ENCODE data around the gene CAMK2G.
"Not testable (repeated sequence)": the region's sequence is repeated elsewhere in the genome, so short reads cannot be mapped to it uniquely, and the experiment has no call there.

CAMK2G gene

DNA sequence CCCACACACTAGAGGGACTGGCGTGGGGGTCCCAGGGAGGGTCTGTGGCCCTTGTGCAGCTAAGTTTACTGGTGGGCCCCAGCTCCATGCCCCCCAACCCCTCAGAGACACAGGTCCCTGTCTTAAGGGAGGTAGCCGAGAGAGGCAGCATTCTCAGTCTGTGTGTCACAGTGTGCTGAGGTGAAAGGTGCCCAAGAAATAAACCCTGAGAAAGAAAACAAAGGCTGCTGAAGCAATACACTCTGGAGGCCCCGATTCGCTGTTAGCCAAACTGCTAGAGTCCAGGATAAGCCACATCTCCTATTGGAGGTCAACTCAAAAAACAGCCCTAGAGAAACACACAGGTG lies 34.3 kb downstream of the CAMK2G start:
- DNase-seq (ENCODE audit: low read depth in 2 of 2): no peak

DNA sequence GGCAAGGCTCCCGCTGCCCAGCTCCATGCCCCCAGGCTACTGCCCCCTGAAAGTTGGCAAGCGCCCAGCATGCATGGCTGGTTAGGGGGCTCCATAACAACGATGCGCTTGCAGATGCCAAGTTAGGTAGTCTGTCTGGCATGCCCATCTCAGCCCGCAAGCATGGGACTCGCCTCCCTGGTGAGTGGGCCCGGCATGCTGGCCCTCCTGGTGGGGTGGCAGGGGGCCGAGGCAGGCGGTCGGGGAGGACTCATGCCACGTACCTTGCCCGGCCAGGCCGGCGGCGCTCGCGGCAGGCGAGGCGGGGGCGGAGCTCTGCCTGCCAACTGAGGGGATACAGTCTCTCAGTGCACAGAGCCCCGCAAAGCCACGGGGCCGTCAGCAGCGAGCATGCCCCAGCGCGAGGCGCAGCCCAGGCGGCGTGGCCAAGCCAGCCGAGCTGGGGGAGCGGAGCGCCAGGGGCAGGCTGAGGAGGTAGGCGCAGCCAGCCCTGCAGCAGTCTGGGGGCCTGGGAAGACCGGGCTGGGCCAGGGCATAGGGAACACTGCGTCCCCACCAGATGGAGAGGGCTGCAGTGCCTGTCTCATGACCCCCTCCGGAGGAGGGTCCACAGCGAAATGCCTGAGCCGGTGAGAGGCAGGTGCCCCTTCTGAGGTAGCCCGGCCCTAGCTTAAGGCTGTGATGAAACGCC lies 34.9 kb downstream of the CAMK2G start:
- no peak for DNase-seq (ENCODE audit: low read depth in 2 of 2)

DNA sequence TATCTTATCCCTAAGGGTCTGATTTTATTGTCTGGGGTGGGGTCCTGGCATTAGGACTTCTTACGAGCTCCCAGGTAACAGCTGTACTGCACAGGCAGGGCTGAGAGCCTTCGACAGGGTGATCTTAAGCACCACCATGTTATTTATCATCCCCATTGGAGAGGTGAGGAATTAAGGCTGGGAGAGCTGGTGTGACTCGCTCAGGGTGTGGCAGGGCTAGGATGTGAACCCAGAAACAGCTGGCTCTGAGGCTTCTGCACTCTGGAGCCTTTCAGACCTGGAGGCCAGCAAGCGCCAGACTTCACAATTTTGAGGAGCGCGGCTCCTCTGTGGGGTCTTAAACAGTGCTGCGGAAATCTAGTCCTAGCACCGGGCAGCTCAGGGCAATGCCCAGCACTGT lies 35.5 kb downstream of the CAMK2G start:
- DNase-seq (ENCODE audit: low read depth in 2 of 2): no peak

DNA sequence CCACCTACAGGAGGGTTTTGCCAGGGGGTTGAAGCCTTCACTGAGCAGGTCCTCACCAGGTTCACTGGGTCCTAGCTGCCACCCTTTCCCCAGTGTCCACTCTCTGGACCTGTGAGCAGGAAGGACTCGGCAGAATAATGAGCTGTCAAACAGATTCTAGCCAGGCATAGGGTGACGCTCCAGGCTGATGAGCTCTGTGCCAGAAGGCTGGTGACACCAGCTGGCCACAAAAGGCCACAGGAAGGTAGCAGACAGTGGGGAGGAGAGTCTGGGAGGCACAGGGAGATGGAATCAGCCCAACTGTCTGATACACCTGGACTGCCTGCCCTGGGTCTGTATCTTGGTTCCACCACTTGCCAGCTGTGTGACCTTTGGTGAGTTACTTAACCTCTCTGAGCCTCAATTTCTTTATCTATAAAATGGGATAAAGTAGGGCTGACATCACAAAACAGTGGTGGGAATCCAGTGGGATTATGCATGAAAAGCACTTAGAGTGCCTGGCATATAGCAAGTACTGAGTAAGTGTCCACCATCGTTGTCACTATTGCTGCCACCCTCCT lies 36.3 kb downstream of the CAMK2G start:
- DNase-seq (ENCODE audit: low read depth in 2 of 2): no peak

DNA sequence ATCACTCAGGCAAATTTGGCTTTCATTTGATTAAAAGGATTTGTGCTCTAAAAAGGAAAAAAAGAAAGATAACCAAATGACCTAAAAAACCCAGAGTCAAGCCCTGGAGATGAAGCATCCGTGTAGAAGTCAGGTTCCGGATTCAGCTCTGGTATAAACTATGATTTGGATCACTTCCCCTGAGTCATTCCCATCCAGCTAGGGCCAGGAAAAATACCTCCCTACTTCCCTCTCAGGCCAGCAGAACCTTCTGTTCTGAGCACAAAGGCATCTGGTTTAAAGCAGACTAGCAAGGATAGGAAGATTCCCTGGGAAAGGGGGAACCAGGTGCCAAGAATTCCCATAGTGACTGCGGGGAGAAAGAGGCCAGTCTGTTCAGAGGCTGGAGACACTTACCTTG lies 37.3 kb downstream of the CAMK2G start:
- DNase-seq (ENCODE audit: low read depth in 2 of 2): no peak

DNA sequence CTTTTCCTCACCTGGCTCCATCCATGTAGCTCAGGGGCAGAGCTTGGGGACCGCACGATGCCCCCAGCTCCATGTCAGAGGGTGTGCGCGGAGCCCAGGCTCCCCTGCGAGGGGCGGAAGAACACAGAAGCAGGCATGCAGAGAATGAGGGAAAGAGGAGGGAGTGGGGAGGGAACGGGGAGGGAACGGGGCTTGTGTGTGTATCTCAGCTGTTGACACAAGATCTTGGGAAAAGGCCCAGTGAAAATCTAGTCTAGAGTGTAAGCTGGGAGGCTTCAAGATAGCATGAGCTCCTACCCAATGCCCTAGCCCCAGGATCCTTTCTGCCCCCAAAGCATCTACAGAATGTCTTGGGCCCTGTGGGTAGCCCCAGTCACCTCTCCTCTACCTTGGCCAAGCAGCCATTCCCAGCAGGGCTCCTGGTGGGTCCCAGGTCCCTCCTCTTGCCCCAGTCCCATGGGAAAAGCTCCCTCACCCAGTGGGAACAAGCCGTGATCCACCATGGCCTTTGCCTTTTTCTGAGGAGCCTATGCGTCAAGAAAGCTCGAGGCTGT lies 37.9 kb downstream of the CAMK2G start:
- DNase-seq (ENCODE audit: low read depth in 2 of 2): no peak

DNA sequence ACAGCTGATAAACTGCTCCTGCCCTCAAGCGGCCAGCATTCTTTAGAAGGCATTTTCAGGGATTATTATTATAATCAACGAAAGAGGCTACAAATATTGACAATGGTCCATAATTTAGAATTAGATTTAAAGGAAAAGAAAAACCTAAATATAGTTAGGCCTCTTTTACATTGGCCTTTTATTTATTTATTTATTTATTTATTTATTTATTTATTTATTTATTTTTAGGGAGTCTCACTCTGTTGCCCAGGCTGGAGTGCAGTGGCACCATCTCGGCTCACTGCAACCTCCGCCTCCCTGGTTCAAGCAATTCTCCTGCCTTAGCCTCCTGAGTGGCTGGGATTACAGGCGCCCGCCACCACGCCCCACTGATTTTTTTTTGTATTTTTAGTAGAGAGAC lies 45.3 kb downstream of the CAMK2G start:
- DNase-seq (ENCODE audit: low read depth in 2 of 2): not testable (repeated sequence)

DNA sequence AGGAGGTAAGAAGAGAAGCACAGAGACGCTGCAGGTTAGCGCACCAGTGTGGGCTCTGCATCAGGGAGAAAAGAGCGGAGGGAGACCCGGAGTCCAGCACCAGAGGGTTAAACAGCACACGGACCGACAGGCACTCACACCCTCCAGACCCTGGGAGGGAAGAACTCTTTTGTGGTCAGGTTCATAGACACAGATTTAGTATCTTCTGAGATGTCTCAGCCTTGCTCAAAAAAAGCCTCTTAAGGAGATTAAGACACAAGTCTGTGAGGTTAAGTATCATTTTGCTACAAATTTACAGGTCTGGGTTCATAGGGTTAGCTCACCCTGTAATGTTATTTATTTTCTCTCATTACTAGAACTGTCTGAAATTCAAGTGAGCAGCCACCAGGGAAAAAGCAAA lies 46.2 kb downstream of the CAMK2G start:
- no peak for DNase-seq (ENCODE audit: low read depth in 2 of 2)

DNA sequence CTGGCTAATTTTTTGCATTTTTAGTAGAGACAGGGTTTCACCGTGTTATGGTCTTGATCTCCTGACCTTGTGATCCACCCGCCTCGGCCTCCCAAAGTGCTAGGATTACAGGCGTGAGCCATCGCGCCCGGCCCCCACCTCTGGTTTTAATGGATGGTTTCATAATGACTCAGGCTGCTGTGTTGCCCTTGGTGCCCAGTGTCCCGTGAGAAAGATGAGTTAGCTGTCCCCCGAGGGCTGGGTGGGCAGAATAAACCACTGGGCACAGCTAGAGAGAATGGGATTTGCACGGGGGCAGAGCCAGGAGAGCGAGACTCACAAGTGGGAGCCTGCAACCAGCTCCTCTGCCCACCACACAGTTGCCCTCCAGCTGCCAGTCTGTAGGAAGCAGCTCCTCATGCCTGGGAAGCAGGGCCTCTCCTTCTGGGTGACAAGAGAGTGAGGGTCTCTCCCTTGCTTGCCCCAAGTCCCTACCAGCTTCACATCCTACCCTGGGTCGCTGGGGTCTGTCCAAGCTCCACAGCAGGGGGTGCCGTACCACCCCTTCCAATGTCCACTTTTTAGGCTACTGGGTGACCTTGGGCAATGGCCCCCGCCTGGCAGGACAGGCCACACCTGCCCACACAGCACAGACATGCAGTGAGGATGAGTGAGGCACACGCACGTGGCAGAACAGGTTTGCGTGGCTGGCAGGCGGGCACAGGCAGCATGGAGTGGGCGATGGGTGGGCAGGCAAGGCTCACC lies 46.8 kb downstream of the CAMK2G start:
- DNase-seq (ENCODE audit: low read depth in 2 of 2): no peak

DNA sequence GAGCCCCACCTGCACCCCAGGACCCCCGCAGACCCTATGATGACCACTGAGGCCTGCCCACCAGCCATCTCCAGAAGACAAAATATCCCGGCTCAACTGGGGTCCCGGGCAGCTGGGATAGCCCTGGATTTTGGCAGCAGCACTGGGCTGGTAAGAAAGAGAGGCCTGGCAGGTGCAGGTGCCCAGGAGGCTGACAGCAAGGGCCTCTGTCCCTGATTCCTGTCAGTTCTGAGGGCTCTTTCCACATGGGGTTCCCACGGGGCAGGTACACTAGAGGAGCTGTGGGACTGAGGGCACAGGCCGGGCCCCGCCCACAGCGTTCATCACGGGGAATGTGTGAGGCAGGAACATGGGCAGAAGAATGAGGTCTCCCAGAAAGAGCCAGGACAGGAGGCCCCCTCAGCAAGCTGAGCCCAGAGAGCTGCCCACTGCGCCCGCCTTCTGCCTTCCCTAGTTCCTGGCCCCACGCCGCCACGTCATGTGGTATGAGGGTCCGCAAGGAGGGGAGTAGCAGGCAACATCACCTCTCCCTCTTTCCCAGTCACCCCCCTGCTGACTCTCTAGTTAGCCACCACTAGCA lies 50.1 kb downstream of the CAMK2G start:
- DNase-seq (ENCODE audit: low read depth in 2 of 2): no peak

DNA sequence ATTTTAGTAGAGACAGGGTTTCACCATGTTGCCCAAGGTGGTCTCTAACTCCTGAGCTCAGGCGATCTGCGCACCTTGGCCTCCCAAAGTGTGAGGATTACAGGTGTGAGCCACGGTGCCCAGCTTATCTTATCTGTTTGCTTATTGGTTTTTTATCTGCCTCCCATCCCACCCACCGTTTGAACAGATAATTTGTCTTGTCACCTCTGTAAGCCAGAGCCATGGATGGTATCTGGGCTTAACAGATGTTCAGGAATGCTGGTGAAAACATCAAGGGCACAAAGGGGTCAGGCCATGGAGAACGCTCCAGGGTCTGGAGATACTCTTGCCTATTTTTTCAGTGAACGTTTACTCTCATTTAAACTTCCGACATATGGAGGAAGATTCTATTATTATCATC lies 51.0 kb downstream of the CAMK2G start:
- no peak for DNase-seq (ENCODE audit: low read depth in 2 of 2)

DNA sequence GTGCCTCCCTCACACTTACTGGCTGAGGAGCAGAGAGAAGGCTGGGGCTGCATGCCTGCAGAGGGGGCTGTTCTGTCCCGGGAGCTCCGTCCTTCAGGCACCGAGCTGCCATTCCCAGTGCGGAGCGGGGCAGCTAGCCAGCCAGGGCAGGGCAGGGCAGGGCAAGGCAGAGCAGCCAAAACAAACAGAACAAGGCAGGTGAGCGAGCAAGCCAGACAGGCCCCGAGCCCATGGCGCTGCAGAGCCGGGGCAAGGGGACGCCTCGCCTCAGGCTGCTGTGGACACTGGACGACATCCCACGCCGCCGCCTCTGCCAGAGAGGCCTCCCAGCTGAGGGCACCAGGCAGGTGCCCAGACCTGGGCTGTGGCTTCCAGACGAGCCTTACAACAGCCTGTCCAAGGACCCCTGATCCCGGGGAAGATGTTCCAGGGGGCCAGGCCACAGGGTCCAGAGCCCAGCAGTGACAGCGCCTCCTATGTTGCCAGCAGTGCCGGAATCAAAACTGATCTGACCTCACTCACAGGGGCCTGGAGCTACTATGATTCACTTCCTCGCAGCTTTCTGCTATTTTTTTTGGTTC lies 54.8 kb downstream of the CAMK2G start:
- no peak for DNase-seq (ENCODE audit: low read depth in 2 of 2)

DNA sequence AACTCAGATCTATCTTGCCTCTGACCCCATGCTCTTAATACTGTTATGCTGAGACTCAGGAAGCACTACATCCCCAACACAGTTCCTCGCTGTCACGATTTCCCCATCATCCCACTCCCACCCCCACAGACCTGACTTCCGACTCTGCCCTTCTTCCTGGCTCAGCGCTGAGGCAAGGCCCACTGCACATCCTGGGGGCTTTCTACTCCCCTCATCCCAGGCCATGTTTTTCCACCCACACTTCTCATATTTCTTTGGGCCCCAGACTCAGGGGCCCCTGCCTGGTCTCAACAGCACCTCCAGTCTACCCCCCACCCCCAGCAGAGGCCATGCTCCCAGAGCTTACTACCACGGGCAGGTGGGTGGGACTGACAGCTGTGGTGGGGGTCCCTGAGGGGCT lies 55.3 kb downstream of the CAMK2G start:
- no peak for DNase-seq (ENCODE audit: low read depth in 2 of 2)

DNA sequence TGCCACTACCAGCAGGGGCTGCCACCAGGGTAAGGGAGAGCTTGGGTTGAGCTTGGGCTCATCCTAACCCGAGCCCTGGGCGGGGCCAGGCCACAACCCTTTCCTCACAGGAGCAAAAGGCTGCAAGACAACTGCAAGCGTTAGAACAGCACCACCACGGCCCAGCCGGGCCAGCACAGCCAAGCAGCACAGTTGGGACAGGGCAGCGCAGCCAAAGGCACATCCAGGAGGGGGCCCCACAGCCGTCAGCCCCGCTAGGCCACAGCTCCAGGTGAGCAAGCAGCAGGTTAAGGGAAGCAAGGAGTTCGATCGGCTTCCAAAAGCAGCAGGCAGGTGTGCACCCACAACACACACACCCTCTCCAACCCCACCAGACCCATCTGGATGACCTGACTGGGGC lies 56.0 kb downstream of the CAMK2G start:
- DNase-seq (ENCODE audit: low read depth in 2 of 2): no peak

DNA sequence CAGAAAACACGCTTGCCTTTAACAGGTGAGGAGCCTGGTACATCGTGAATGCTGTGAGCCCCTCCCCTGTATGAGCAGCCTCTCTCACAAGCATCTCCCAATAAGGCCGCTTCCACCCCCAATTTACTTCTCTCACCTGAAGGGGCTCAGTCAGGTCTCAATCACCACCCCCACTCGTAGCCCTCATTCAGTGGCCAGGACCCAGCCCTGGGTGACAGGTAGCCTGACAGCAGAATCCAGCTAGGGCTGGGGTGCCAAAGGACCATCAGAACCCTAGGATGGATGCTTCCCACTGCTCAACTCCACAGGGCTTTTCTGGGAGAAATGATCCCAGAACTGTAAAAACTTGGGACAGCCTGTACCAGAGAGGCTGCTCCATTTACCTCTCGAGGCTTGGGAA lies 56.5 kb downstream of the CAMK2G start:
- DNase-seq (ENCODE audit: low read depth in 2 of 2): no peak

DNA sequence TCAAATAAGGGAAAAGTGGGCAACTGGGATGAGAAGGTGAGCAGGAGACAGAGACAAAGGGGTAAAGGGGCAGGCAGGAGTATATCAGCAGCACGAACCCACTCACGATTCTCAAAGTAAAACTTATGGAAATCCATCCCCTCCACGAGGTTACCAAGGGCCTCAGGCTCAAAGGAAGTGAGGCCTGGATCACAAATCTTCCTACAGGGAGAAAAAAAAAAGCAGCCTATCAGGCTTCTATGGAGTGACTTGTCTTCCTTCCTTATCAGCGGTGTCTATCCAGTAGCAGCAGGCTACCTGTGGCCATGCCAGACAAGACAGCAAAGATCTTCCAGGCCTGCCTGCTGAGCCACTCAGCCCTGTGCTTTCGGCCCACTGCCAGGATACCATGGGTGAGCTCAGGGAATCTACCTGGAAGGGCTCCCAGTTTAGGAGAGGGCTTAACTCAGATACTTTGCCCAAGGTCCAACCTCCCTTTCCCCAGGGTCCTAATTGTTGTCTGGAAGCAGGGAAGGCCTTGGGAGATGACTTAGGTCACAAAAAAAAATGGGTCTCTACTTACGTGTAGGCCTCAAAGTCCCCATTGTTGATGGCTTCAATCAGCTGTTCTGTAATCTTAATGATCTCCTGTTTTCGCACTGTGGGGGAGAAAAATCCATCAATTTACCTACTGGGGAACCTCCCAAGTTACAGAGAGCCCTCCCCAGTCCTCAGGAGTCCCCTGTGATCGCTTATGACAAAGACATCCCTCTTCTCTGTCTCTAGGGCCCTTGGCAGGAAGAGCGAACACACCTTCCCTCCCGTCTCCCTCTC lies 57.2 kb downstream of the CAMK2G start:
- no peak for DNase-seq (ENCODE audit: low read depth in 2 of 2)

DNA sequence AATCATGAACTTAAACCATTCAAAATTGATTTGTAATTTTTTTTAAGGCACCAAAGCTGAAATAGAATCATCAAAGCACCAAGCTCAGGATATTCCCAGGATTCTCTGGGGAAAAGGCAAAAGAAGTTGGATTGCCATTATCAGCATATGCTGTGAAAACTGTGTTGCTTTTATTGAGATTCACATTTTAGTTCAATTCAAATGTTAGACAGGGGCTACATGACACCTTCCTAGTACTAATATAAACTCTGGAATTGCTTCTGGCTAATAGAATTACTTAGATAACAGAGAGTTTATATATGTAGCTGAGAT lies 58.7 kb downstream of the CAMK2G start:
- DNase-seq (ENCODE audit: low read depth in 2 of 2): no peak

DNA sequence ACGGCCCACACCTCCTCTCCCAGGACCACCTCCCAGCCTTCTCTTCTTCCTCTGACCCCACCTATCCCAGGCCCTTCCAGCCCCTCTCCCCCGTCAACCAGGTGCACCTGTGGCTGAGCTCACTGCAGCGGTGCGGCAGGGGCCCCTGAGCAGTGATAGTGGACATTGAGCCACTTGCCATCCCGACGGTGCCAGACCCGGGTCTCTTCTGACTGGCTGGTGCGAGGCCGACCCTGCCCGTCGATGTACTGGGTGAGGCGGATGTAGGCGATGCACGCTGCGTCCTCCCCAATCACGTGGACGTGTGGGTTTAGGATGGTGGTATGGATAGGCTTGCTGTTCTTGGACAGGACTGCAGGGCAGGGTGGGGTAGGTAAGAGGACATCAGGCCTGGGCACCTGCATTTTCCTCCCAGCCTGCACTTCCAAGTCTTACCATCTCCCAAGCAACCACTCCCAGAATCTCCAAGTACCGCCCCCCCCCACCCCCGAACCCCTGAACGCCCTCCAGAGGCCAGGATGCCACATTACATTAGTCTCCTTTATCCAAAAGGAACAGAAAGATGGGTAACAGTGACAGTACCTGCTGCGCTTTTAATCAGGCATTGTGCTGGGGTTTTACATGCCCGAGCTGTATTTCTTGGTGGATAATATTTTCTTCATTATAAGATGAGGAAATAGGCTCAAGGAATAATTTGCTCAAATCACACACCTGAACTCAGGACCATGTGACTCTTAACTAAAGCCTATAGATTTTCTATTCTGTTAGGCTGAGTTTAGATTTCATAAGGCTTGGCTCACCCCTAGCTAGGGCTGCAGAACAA lies 59.2 kb downstream of the CAMK2G start:
- DNase-seq (ENCODE audit: low read depth in 2 of 2): no peak

DNA sequence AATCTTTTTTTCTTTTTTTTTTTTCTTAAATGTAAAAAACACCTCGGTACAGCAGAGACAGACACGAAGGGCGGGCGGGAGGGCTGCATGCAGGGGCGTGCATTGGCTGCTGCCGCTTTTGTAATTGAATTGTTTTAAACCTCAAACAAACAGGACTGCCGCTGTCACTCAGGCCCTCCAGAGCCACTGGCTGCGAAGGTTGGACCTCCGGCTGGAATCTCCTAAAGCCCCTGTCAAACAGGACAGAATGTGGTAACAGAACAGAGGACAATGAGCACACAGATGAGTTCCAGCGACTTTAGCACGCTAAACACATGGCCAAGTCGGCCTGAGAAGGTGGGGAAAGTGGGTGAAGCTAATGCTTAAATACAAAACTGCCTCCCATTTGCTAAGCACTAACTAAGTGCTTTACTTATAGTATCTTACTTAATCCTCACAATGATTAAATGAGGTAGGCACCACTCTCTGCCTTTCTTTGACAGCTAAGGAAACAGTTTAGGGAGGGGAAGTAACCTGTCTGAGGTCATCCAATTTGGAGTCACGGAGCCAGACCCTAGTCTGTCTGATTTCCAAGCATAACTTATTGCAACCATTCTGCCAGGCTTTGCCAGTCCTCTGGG lies 60.0 kb downstream of the CAMK2G start:
- no peak for DNase-seq (ENCODE audit: low read depth in 2 of 2)

DNA sequence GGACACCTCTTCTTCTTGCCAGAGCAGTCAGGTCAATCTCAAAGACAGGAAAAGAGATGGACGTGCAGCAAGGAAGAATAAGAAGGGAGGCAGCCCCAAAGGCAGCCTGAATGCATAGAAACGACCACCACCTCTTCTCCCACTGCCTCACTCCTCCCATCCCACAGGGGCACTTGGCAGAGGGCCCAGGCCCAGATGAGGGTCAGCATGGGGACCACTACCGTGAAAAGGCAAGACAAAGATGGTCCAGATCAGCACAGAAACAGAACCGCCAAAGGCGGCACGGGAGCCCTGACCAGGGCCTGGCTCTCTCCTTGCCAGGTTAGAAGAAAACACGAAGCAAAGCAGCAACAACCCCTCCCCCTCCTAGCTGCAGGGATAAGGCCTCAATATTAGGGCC lies 61.0 kb downstream of the CAMK2G start:
- DNase-seq (ENCODE audit: low read depth in 2 of 2): no peak
